GM12872 (cell line): ENCODE measurements around the gene BRD1.

Source experiments
- TF ChIP-seq, protein P1 (sequence below): IDR thresholded peaks from 3 replicates; pipeline ENCODE4 v1.5.1; 2011; ENCODE audit warnings: low read depth, mild to moderate bottlenecking, low read length, moderate library complexity; ENCODE audit not compliant: insufficient read depth

Gene BRD1

DNA sequence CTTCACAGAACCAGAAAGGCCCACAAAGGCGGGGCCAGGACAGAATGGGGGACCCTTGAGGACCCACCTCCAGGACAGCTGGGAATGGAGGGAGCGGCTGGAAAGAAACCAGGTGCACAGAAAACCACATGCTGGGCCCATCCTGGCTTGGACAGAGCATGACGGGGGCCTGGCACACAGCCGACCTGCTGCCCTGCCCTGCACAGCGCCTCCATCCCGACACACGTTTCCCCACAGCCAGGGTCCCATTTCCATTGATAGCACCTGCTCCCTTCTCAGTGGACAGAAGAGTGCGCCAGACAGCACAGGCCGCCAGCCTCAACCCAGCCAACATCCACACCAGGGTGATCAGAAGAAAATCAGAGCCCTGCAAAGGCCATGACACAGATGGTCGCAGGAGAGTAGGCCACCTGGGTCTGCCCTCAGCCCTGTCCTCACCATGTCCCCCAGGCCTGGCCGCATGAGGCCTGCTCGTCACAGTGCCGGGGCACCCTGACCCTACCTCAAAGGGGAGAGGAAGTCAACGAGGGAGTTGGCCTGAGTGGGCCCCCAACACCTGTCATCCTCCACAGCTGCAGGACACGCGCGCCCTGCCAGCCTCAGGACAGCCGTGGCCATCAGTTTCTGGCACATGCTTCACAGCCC is 28.1 kb downstream of the BRD1 start:
- TF ChIP-seq, protein P1, sequence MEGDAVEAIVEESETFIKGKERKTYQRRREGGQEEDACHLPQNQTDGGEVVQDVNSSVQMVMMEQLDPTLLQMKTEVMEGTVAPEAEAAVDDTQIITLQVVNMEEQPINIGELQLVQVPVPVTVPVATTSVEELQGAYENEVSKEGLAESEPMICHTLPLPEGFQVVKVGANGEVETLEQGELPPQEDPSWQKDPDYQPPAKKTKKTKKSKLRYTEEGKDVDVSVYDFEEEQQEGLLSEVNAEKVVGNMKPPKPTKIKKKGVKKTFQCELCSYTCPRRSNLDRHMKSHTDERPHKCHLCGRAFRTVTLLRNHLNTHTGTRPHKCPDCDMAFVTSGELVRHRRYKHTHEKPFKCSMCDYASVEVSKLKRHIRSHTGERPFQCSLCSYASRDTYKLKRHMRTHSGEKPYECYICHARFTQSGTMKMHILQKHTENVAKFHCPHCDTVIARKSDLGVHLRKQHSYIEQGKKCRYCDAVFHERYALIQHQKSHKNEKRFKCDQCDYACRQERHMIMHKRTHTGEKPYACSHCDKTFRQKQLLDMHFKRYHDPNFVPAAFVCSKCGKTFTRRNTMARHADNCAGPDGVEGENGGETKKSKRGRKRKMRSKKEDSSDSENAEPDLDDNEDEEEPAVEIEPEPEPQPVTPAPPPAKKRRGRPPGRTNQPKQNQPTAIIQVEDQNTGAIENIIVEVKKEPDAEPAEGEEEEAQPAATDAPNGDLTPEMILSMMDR: no peak

DNA sequence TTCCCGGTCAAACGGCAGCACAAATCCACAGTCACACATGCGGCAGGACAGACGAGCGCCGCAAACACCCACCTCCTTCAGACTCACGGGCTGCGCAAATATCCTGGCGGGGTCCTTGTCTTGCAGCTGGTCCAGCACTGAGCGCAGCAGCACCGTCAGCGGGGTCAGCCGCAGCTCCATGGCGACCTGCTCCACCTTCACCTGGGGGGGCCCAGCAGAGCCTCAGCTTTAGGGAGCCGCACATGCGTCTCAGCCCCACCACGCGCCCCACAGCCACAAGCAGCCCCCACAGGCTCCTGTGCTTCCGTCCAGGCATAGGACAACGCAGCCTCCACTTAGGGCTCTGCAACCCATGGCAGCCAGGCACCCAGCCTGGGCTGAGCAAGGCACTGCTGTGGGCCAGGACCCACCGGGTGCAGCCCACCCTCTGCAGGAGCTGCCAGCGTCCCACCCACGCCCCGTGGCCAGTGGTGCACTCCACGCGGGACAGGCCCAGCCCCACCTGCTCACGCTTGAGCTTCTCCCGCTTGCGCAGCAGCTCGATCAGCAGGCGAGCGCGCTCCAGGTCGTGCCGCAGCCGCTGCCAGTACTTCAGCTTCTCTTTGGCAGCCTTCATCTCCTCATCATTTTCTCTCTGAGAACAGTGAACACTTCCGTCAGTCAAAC is 29.1 kb downstream of the BRD1 start:
- TF ChIP-seq, protein P1: no peak

DNA sequence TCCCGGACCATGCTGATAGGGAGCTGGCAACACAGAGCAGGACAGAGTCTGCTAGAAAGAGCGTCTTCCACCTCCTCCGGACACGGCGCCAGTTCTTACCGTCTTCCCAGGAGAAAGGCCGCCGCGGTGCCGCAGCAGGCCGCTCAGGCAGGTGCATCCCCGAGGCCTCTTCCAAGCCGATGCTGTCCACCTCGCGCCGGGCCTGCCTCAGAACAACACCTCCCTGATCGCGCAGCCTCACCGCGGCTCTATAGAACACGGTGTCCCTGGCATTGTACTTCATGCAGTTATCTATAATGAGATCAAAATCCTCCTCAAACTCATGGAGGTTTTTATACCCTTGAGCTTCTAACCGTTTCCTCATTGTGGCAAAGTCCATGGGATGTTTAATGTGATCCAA is 30.0 kb downstream of the BRD1 start:
- TF ChIP-seq, protein P1: no peak

DNA sequence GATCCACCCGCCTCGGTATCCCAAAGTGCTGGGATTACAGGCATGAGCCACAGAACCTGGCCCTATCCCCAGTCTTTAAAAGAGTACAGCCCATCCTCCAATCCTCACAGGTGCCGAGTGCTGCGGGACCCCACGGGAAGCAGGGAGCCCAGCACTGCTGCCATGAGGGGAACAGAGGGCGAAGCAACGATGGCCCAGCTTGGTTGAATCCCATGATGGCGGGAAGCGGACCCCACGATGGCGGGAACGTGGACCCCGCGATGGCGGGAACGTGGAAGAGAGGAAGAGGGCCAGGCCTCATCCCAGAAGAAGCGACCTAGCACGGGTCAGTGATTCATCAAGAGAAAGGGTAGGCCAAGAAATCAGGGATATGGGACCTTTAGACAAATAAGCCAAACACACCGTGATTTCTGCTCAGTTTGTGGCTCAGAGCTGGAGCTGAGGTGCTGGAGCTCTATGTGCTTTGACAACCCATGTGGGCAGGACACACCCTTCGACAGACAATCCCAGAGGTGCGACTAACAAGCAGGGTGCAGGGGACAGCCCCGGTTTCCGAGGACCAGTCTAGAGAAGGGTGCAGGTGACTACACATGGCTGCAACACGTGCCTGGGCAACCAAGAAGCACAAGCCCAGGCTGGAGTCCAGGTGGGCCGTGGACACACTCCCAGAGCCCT is 30.9 kb downstream of the BRD1 start:
- TF ChIP-seq, protein P1: no peak

DNA sequence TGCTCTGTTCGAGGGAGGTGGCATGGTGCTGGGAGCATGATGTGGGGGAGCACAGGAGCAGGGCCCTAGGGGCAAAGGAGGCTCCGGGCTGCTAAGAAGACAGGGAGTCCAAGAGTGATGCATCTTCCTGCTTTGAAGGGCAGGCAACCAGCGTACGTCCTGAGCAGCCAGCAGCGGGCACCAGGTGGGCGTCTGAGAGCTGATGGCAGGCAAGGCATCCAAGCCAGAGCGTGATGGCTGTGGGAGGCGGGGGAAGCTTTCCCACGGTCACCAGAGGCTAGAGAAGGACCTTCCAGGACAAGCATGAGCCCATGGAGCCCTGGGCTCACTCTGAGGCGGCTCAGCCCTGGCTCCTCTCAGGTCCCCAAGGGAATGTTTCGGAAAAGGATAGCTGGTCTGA is 32.2 kb downstream of the BRD1 start:
- TF ChIP-seq, protein P1: no peak

DNA sequence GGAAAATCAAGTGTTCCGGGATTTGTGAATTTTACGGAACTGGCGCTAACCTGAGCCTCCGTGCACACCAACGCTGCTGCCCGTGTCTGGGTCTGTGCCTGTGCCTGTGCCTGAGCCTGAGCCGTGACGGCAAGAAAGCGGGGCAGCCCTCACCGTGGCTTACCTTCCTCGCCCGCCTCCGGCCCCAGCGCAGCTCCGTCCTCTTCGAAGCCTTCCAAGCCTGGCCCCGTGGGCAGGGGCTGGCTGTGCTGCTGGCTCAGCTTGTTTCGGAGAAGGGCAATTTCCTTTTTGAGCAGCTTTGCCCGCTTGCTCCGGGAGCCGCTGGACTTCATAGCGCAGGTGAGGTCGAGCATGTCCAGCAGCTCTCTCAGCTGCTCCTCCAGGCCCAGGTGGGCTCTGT is 33.8 kb downstream of the BRD1 start:
- TF ChIP-seq, protein P1: no peak

DNA sequence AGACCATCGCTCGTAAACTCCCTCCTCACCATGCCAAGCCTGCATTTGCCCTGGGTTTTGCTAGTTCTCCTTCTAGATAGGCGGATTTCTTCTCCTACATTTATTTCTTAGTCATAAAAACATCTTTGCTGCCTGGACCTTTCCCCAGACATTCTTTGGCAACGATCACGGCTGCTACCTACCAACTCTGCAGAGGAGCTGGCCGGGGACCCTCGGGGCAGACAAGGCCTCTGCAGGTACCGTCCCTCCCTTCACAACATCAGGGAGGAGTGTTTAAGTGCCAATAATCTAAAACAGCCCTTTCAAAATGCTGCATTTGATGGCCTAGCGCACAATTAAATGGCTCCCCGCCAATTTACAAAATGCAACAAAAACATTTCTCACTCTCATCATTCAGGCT is 34.4 kb downstream of the BRD1 start:
- TF ChIP-seq, protein P1: no peak
